WTC11 (cell line): ENCODE measurements around the gene DAB1. TPM values are rescaled to one million over a fixed set of nuclear protein-coding genes. Genes with fewer than 3 reads are reported as not detected.

Experiments
- ATAC-seq: fragments of 200-7000 bp; cut with Tn5 transposase; 2 replicates; pipeline ENCODE4 v1.10.0; 2021; ENCODE audit warnings: mild to moderate bottlenecking, moderate library complexity
- CTCF ChIA-PET: fragments of 300-600 bp; sonication (Branson Sonifier 250); formaldehyde crosslinking; loops from one replicate; lab custom pipeline; 2021; ENCODE audit warnings: antibody characterized with exemption; lab: Charles Lee
- POLR2A ChIA-PET: fragments of 350-600 bp; sonication (Branson Sonifier 250); formaldehyde crosslinking; loops from one replicate; lab custom pipeline; 2021; ENCODE audit warnings: antibody characterized with exemption; lab: Charles Lee
- DNase-seq: peaks from one replicate; pipeline ENCODE4 v3.0.0; 2021; ENCODE audit warnings: low spot score
- H3K27ac Mint-ChIP-seq: 2 replicates; pipeline ENCODE4 v1.8.0; 2021; ENCODE audit warnings: mixed read lengths
- H3K27me3 Mint-ChIP-seq: 2 replicates; pipeline ENCODE4 v1.8.0; 2021; ENCODE audit warnings: low read depth, mild to moderate bottlenecking, moderate library complexity, mixed read lengths
- H3K36me3 Mint-ChIP-seq: 2 replicates; pipeline ENCODE4 v1.8.0; 2021; ENCODE audit warnings: mixed read lengths
- H3K4me1 Mint-ChIP-seq: 2 replicates; pipeline ENCODE4 v1.8.0; 2022; ENCODE audit warnings: mixed read lengths
- H3K4me3 Mint-ChIP-seq: 2 replicates; pipeline ENCODE4 v1.8.0; 2021; ENCODE audit warnings: mild to moderate bottlenecking, moderate library complexity, mixed read lengths
- H3K9me3 Mint-ChIP-seq: 2 replicates; pipeline ENCODE4 v1.8.0; 2021; ENCODE audit warnings: mixed read lengths
- ARID4B ChIP-seq: sonication (generic); formaldehyde crosslinking; IDR thresholded peaks from 2 replicates; pipeline ENCODE4 v1.8.0; 2023; ENCODE audit warnings: missing genetic modification reagents, mild to moderate bottlenecking, borderline replicate concordance
- GABPB1 ChIP-seq: sonication (generic); formaldehyde crosslinking; IDR thresholded peaks from 2 replicates; pipeline ENCODE4 v1.8.1; 2023; ENCODE audit warnings: mild to moderate bottlenecking, missing genetic modification reagents
- KAT7 ChIP-seq: sonication (generic); formaldehyde crosslinking; IDR thresholded peaks from 2 replicates; pipeline ENCODE4 v1.8.1; 2023; ENCODE audit warnings: missing genetic modification reagents, mild to moderate bottlenecking, borderline replicate concordance
- NFE2L1 ChIP-seq: sonication (generic); formaldehyde crosslinking; IDR thresholded peaks from 2 replicates; pipeline ENCODE4 v1.8.1; 2023; ENCODE audit warnings: missing genetic modification reagents
- NFYB ChIP-seq: sonication (generic); formaldehyde crosslinking; conservative IDR thresholded peaks from 2 replicates; pipeline ENCODE4 v1.8.0; 2022; ENCODE audit warnings: low read depth, missing genetic modification reagents
- TEAD1 ChIP-seq: sonication (generic); formaldehyde crosslinking; IDR thresholded peaks from 2 replicates; pipeline ENCODE4 v1.8.0; 2022; ENCODE audit warnings: mild to moderate bottlenecking, missing genetic modification reagents
- ZNF396 ChIP-seq: fragments of 250-450 bp; sonication (Bioruptor Pico); IDR thresholded peaks from 2 replicates; pipeline ENCODE4 v1.8.0; 2021; ENCODE audit warnings: mild to moderate bottlenecking, moderate library complexity, borderline replicate concordance
- ZNF416 ChIP-seq: fragments of 250-450 bp; sonication (Bioruptor Pico); IDR thresholded peaks from 2 replicates; pipeline ENCODE4 v1.9.0; 2021; ENCODE audit warnings: mild to moderate bottlenecking, inconsistent platforms
- ZNF532 ChIP-seq: fragments of 250-450 bp; sonication (Bioruptor Pico); IDR thresholded peaks from 2 replicates; pipeline ENCODE4 v1.9.0; 2021; ENCODE audit warnings: mild to moderate bottlenecking, borderline replicate concordance
- ZSCAN18 ChIP-seq: fragments of 250-450 bp; sonication (Bioruptor Pico); IDR thresholded peaks from 2 replicates; pipeline ENCODE4 v2.1.2; 2022; ENCODE audit warnings: mild to moderate bottlenecking, moderate library complexity
- total RNA-seq: library from RNA; stranded (reverse); gene quantifications from 3 replicates; pipeline ENCODE4 v1.2.3, GENCODE V29; 2021

Gene DAB1
- total RNA-seq, 1 experiment from 2014 or later = 10.7 TPM

DNA sequence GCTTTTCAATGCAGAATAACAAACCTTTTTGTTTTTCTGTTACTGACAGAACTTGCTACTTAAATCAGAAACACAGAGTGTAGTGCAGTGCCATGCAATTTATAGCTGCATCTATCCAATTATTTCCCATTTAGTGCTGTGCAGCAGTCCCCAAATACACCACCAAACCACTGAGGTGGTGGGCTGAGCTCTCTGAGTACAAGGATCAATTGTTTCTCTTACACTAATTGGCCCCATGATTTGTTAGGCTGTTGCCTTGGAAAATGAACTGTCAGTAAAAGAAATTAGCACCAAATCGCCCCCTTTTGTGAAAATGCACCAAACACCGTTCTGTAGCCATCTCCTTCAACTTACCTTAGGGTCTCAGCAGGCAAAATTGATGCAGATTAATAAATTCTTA lies 339.2 kb downstream of the DAB1 start (continued):
- TF ChIP-seq ZSCAN18 (CRISPR knock-in tag) = no peak
- TF ChIP-seq NFE2L1 = no peak
- no peak for TF ChIP-seq GABPB1 (CRISPR knock-in tag)
- TF ChIP-seq ZNF416 = no peak
- no peak for TF ChIP-seq ZNF532 (CRISPR knock-in tag)
- no peak for TF ChIP-seq ARID4B (CRISPR knock-in tag)
- TF ChIP-seq, all 79 proteins: peak for 0

DNA sequence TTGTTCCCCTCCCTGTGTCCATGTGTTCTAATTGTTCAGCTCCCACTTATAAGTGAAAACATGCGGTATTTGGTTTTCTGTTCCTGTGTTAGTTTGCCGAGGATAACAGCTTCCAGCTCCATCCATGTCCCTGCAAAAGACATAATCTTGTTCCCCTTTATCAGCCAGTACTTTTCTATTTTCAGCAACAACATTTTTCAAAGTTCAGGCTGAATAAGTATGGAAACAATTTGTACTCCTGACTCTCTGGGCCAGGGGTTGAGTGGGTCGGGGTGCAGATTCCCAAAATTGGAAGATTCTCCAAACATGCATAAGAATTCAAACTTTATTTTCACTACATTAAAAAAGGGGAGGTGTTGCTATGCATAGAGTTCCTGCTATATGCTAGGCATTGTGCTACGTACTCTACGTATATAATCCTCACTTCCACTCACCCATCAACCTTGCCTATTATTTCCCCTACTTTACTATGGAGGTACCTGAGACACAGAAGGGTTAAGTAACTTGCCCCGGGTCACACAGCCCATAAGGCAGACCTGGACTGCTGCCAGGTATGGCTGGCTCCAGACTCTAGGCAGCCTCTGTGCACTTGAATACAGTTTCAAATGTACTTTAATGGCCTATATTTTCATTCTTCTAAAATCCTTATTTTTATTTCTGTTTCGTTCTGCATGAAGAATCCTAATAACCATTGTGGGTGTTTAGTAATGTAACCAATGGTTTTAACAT lies 341.0 kb downstream of the DAB1 start:
- Mint-ChIP-seq H3K9me3 (peaks cover 3% of the 10 kb centered on the region), H3K4me3 (no peak overlapping the region), H3K36me3 (no peaks in the 10 kb centered on the region), H3K4me1 (peaks cover 3% of the 10 kb centered on the region), H3K27me3 (no peaks in the 10 kb centered on the region), H3K27ac (no peak overlapping the region)
- CTCF ChIA-PET = no interaction called here
- ATAC-seq (no peak), DNase-seq (no peak)
- POLR2A ChIA-PET = no interaction called here
- TF ChIP-seq ARID4B (CRISPR knock-in tag) (no peak), ZNF396 (CRISPR knock-in tag) (no peak), KAT7 (CRISPR knock-in tag) (no peak), NFYB (CRISPR knock-in tag) (no peak), TEAD1 (CRISPR knock-in tag) (no peak)
